HG02588 (cell line): ENCODE measurements around the gene EXOC6B.
"Not testable (repeated sequence)": the region's sequence is repeated elsewhere in the genome, so short reads cannot be mapped to it uniquely, and the experiment has no call there.

Experiments used
- ATAC-seq: cut with Tn5 transposase; IDR thresholded peaks from one replicate; pipeline ENCODE4 v1.9.1; 2021; ENCODE audit warnings: mild to moderate bottlenecking, moderate library complexity; ENCODE audit not compliant: unreplicated experiment

EXOC6B gene

DNA sequence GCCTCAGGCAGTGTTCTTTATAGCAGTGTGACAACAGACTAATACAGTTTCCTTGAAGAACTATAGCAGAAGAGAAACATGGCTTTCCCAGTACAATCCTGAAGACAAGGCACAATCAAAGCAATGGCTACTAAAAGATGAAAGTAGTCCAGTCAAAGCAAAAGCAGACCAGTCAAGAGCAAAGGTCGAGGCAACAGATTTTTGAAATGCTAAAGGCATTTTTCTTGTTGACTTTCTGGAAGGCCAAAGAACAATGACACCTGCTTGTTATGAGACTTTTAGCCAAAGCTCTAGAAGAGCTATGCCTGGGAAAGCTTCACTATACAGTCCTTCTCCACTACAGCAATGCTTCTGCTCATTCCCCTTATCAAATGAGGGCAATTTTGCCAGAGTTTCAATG lies 269.9 kb downstream of the EXOC6B start:
- no peak for ATAC-seq

DNA sequence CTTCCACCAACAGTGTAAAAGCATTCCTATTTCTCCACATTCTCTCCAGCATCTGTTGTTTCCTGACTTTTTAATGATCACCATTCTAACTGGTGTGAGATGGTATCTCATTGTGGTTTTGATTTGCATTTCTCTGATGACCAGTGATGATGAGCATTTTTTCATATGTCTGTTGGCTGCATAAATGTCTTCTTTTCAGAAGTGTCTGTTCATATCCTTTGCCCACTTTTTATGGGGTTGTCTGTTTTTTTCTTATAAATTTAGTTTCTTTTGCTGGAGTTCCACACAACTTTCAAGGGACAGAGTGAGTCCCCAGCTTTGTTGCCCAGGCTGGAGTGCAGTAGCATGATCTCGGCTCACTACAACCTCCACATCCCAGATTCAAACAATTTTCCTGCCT lies 270.5 kb downstream of the EXOC6B start:
- not testable (repeated sequence) for ATAC-seq

DNA sequence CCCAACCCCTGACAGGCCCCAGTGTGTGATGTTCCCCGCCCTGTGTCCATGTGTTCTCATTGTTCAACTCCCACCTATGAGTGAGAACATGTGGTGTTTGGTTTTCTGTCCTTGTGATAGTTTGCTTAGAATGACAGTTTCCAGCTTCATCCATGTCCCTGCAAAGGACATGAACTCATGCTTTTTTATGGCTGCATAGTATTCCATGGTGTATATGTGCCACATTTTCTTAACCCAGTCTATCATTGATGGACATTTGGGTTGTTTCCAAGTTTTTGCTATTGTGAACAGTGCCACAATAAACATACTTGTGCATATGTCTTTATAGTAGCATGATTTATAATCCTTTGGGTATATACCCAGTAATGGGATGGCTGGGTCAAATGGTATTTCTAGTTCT lies 270.9 kb downstream of the EXOC6B start:
- ATAC-seq, result not testable (repeated sequence)

DNA sequence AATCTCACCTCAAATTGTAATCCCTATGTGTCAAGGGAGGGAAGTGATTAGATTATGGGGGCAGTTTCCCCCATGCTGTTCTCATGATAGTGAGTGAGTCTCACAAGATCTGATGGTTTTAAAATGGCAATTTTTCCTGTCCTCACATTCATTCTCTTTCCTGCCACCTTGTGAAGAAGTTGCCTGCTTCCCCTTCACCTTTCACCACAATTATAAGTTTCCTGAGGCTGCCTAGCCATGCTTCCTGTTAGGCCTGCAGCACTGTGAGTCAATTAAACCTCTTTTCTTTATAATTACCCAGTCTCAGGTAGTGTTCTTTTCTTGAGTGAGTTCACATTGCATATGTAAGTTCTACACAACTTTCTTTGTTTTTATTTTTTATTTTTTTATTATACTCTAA lies 271.5 kb downstream of the EXOC6B start:
- no peak for ATAC-seq

DNA sequence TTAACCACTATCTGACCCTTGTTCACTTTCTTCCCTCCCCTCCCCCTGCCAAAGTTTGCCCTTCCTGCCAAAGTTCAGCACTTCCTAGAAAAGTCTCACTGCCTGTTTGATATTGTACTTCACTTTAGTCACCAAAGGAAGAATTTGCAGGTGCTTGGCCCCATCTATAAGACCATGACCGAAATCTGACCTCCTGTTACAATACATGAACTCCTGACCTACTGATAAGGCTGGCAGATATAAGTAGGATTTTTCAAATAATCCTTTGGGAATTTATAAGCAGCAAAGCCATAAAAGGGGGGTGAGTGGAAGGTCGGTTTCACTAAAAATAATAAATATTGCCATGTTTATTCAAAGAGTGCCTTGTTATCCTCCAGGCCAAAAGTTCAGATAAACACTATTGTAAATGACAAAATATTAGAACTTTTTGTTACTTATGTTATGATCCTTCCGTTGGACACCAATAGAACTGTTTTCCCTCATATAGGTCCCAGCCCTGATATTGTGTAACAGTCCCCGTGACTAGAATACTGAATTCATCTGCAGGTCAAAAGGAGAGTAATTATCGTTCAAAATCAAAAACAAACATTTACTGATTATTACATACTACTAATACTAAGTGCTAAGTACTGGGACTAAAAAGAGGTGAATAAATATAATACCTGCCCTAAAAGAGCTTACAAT lies 277.6 kb downstream of the EXOC6B start:
- ATAC-seq, result no peak

DNA sequence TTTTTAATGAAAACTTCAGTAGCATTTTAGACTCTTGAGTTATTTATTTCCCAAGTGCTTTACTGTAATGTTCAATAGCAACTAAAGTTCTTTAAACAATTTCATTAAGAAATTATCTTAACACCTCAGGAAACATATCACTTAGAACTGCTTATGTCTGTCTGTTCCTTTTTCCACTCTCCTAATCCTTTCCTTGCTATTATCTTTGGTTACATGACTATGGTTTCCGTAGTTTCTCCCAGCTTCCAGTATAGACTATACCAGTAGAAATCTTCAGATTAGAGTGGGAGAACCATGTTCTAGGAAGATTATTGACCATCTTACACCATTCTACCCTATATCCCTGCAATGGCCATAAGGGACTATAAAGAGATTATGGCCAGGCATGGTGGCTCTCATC lies 280.0 kb downstream of the EXOC6B start:
- no peak for ATAC-seq

DNA sequence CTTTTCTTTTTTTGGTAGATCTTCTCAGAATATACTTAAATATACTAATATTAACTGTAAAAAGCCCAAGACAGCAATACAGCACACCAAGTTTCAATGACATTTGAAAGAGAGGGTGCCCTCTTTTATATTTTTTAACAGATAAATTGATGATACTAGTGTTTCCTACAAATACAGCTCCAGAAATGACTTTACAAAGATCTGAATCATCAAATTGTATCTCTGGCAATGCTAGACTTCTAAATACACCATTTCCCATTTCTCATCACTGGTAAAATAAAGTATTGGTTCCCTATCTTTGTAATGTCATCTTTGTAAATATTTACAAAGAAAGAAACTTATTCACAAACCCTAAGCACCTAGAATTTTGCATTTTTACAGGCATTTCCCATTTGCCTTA lies 281.3 kb downstream of the EXOC6B start:
- ATAC-seq, result no peak

DNA sequence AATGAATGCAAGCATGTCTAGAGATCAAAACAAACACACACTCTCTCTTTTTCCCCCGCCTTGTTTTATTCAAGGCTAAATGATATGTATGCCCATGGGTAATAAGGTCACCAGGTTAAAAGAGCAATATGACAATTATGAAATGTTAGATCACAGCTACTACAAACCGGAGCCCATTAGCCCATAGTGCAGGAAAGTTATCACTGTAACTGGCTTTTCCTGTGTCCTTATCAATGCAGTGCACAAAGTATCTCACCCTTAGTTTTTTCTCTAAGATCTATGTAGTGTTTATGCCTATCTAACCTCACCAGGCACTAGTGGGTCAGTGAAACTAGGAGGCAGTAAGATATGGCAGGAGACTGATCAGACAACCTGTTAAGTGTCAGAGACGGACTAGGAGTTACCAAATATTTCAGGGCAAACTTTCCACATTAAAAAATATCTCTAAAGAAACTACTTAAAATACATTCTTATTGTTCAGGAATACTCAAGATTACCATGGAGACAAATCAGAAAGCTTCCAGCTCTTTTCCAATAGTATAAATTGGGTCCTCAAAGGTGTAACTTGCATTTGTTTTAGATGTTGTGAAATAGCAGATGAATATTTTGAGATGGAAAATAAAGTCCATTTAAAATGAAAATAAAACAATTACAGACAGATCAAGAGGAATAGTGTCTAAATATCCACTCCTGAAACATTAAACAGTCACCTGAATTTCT lies 282.2 kb downstream of the EXOC6B start:
- no peak for ATAC-seq

DNA sequence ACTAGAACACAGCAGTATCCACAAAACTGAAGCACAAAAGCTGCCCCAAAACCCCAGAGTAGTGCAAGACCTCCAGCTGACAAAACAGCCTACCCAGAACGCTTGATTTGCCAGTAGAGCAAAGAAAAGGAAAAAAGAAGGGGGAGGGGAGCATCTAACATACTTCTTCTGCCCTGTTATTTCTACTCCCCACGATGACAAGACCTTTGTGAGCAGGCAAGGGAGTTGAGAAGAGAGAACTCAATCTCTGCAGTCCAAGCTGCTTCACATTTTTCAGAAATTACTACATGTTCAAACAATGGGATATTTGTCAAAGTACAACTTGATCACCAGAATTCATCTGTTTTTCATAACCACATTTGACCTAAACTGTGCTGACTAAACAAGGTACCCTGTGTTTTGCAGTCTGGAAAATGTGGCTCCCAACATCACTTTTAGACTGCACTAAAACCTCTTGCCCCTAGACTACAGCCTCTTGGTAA lies 286.7 kb downstream of the EXOC6B start:
- no peak for ATAC-seq

DNA sequence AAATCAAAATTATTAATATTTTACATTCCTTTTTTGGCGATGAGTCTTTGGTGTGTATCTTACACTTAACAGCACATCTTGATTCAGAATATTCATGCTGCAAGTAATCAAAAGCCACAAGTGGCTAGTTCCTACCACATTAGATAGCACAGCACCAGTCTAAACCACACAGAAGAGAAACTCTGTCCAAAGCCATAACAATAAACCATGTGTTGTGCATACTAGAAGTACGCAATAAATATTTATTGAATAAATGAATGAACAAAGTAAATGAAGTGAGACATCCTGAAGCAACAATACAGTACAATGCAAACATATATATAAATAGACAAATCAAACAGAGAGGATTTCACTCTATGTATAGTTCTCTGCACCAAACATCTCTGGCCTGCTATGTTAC lies 287.3 kb downstream of the EXOC6B start:
- ATAC-seq, result no peak

DNA sequence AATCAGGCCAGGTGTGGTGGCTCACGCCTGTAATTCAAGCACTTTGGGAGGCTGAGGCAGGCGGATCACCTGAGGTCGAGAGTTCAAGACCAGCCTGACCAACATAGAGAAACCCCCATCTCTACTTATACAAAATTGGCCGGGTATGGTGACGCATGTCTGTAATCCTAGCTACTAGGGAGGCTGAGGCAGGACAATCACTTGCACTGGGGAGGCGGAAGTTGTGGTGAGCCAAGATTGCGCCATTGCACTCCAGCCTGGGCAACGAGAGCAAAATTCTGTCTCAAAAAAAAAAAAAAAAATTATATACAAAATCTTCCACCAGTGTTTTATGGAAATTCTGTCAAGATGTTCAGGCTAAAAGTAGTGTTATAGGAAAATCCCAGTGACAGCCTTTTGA lies 290.2 kb downstream of the EXOC6B start:
- not testable (repeated sequence) for ATAC-seq

DNA sequence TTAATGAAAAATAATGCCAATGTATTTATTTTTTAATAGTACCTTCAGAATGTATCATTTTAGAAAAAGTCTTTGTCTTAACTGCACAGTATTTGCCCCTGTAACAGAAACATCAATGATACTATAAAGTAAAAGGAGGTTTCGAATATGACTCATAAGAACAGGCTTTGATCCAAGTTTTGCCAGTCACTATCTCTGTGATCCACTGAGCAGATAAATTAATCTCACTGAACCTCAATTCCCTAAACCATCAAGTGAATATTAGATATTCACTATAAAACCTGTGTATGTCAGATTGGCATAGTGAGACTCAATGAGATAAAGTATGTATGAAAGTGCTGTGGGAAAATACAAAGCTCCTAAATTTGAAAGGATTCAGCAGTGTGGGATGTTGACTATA lies 292.1 kb downstream of the EXOC6B start:
- ATAC-seq, result no peak

DNA sequence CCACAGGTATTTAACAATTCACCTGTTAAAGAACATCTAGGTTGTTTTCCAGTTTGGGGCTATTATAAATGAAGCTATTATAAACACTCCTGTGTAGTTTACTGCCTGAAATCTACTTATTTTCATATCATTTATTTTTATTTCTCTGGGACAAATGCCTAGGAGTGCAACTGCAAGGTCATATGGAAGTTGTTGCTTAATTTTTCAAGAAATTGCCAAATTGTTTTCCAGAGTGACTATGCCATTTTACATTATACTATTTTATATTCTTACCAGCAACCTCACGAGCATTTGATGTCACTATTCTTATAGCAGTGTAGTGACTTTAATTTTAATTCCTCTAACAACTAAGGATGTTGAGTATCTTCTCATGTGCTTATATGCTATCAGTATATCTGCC lies 298.4 kb downstream of the EXOC6B start:
- ATAC-seq, result no peak

DNA sequence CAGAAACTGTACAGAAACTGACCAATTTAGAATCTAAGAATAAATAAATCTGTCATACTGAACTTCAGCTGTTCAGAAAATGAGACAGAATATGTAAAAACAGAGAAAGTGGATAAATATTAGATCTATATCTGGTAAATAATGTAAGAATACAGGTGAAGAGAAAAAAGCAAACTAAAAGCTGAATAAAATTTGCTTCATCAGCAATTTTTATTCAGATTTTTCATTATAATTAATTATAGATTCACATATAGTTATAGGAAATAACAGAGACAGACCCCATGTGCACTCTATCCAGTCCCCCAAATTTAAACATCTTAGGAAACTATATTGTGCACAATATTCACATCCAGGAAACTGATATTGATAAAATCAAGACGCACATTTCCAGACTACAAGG lies 299.2 kb downstream of the EXOC6B start:
- ATAC-seq, result no peak

DNA sequence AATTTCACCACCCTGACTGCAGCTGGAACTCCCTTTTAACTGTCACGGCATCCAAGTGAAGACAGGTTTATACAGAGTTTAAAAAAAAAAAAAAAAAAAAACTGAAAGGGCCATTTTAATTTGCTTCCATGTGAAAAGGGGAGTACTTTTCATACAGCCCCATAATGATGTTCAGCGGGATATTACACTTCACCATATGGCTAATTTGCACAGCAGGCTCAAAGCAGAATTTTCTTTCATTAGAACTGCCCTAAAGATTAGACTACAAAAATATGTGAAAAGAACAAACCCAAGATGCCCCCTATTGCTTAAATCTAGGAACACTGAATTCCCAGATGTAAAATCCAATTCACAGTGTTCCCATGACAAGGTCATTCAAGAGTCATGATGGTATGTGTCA lies 301.8 kb downstream of the EXOC6B start:
- no peak for ATAC-seq

DNA sequence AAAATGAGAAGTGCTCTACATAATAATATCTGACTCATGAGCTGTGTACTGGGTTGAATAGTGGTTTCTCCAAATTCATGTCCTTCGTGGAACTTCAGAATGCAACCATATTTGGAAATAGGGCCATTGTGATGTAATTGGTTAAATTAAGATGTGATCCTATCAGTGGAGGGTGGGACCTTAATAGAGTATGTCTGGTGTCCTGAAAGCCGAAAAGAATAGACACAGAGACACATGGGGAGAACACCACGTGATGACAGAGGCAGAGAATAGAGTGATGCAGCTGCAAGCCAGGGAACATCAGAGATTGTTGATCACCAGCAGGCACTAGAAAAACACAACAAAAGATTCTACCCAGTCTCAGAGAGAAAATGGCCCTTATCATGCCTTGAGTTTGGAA lies 310.1 kb downstream of the EXOC6B start:
- no peak for ATAC-seq

DNA sequence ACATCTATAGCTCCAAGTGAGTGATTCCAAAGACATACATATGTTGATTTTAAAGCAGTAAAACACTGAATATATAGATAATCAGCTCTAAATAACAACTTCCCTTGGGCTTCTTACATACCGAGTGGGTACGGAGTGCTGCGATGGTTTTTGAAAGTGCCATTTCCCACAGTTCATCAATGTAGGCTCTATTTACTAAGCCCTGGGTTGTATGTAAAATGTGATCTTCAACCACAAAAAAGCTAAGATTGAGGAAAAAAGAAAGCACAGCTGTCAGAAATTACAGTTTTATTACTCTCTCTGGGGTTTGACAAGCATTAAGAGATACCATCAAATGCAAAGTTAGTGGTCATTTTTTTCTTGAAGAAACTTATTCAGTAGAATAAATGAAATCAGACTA lies 312.8 kb downstream of the EXOC6B start:
- ATAC-seq, result no peak

DNA sequence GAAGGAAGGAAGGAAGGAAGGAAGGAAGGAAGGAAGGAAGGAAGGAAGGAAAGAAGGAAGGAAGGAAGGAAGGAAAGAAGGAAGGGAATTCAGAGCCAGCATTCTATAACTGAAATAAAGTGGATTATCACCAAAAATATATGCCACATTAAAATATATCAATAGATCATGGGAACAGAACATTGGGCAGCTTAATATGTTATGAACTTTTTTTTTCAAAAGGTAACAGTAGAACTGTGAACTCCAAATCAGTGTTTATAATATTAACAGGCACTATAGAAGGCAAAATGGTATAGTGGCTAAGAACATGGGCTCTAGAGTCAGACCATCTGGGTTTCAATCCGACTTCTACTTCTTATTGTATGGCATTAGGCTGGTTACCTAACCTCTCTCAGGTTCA lies 313.5 kb downstream of the EXOC6B start:
- no peak for ATAC-seq

DNA sequence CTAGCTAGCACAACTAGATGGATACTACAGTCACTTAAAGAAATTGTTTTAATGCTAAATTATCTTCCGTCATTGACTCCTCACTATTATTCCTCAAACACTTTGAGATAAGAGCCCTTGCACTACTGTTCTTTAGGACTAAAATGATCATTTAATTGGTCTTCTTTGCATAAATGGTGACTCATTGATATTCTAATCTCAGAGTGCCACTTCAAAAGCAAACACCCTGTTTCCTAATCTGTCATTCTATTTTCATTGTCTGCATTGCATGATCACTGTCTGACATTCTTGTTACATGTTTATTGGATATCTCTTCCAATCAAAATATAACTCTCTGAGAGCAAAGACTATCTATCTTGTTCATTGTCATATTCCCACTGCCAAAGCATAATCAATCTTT lies 313.9 kb downstream of the EXOC6B start:
- no peak for ATAC-seq

DNA sequence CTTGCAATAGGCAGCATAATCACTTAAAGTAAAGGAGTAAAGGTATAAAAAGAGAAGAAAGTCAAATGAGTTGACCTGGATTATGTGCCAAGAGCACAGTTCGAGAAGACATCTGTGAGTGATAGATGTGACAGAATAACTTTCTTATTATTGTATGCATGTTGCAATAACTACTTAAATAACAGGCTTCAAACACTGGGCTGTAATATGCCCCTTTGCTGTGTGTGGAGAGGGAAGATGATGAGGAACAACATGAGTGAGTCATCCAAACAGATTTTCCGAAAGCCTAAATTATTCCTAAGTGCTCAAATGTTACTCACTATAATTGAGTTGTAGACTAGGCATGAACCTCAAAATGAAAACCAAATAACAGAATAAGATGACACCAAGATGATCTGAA lies 328.1 kb downstream of the EXOC6B start:
- no peak for ATAC-seq

DNA sequence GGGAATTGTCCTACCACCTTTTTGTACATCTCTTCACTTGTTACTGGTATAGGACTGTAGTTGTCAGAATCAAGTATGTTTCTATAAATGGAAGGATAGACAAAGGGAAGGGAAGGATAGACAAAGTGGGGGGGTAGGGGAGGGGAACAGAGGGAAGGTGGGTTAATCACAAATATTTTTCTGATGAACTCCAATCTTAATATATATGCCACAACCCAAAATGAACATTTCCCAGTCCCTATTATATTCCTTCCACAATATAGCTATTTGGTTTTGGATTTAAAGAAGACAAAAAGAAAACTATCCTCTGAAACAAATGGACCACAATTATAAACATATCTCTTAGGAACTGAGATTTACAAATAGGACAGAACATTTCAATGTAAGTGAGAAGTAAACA lies 329.4 kb downstream of the EXOC6B start:
- no peak for ATAC-seq

DNA sequence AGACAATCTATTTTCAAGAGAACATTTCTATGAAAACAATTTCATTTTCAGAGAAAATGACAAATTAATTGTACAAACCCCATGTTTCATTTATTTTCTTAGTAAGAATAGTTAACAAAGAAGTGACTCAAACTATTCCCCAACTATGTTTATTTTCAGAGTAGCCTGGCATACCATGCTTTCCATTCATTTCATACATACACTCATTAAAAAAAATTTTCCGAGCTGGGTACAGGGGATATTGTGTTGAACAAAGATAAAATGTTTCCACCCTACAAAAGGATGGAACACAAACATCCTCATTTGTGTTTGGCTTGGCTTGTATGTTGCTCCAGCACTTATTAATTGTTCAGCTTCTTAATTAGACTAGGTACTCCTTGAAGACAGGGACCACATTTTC lies 331.4 kb downstream of the EXOC6B start:
- ATAC-seq, result no peak

DNA sequence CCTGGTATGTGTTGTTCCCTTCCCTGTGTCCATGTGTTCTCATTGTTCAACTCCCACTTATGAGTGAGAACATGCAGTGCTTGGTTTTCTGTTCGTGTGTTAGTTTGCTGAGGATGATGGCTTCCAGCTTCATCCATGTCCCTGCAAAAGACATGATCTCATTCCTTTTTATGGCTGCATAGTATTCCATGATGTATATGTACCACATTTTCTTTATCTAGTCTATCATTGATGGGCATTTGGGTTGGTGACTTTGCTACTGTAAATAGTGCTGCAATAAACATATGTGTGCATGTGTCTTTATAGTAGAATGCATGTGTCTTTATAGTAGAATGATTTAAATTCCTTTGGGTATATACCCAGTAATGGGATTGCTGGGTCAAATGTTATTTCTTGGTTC lies 341.2 kb downstream of the EXOC6B start:
- ATAC-seq, result not testable (repeated sequence)
